HEK293 (cell line): ENCODE measurements around the gene ABI3.

Experiments used
- GLI4 ChIP-seq: fragments of 450-650 bp; formaldehyde crosslinking; IDR thresholded peaks from 2 replicates; pipeline ENCODE4 v1.5.1; 2016; ENCODE audit warnings: missing biosample characterization, missing genetic modification characterization
- KLF9 ChIP-seq: fragments of 450-650 bp; formaldehyde crosslinking; IDR thresholded peaks from 2 replicates; pipeline ENCODE4 v1.5.1; 2016; ENCODE audit warnings: missing biosample characterization, missing genetic modification characterization, low read depth
- RBAK ChIP-seq: fragments of 450-650 bp; formaldehyde crosslinking; IDR thresholded peaks from 2 replicates; pipeline ENCODE4 v1.5.1; 2016; ENCODE audit warnings: missing biosample characterization, missing genetic modification characterization
- SCRT1 ChIP-seq: fragments of 450-650 bp; formaldehyde crosslinking; IDR thresholded peaks from 2 replicates; pipeline ENCODE4 v1.5.1; 2016; ENCODE audit warnings: missing biosample characterization, missing genetic modification characterization, borderline replicate concordance
- YY1 ChIP-seq: fragments of 450-650 bp; formaldehyde crosslinking; IDR thresholded peaks from 2 replicates; pipeline ENCODE4 v1.5.1; 2018; ENCODE audit warnings: missing biosample characterization, missing genetic modification characterization
- ZNF24 ChIP-seq: fragments of 450-650 bp; formaldehyde crosslinking; IDR thresholded peaks from 2 replicates; pipeline ENCODE4 v1.5.1; 2016; ENCODE audit warnings: missing biosample characterization, missing genetic modification characterization
- ZNF610 ChIP-seq: fragments of 450-650 bp; formaldehyde crosslinking; IDR thresholded peaks from 2 replicates; pipeline ENCODE4 v1.5.1; 2016; ENCODE audit warnings: missing biosample characterization, missing genetic modification characterization, borderline replicate concordance
- ZNF777 ChIP-seq: fragments of 450-650 bp; formaldehyde crosslinking; IDR thresholded peaks from 2 replicates; pipeline ENCODE4 v1.5.1; 2017; ENCODE audit warnings: missing biosample characterization, missing genetic modification characterization, borderline replicate concordance
- ZNF792 ChIP-seq: fragments of 450-650 bp; formaldehyde crosslinking; IDR thresholded peaks from 2 replicates; pipeline ENCODE4 v1.5.1; 2016; ENCODE audit warnings: missing biosample characterization, missing genetic modification characterization
- TF ChIP-seq, protein P1 (sequence below): sonication (generic); formaldehyde crosslinking; IDR thresholded peaks from 2 replicates; pipeline ENCODE4 v1.8.1; 2022; ENCODE audit warnings: mild to moderate bottlenecking, moderate library complexity, missing genetic modification reagents
- TF ChIP-seq, protein P2 (sequence below): fragments of 450-650 bp; formaldehyde crosslinking; IDR thresholded peaks from 2 replicates; pipeline ENCODE4 v1.5.1; 2016; ENCODE audit warnings: missing biosample characterization, missing genetic modification characterization
- TF ChIP-seq, protein P3 (sequence below): fragments of 450-650 bp; formaldehyde crosslinking; IDR thresholded peaks from 2 replicates; pipeline ENCODE4 v1.5.1; 2016; ENCODE audit warnings: missing biosample characterization, missing genetic modification characterization
- TF ChIP-seq, protein P4 (sequence below): fragments of 450-650 bp; formaldehyde crosslinking; IDR thresholded peaks from 2 replicates; pipeline ENCODE4 v1.5.1; 2016; ENCODE audit warnings: missing biosample characterization, missing genetic modification characterization
- TF ChIP-seq, protein P5 (sequence below): fragments of 450-650 bp; formaldehyde crosslinking; IDR thresholded peaks from 2 replicates; pipeline ENCODE4 v1.5.1; 2016; ENCODE audit warnings: missing biosample characterization, missing genetic modification characterization

DNA sequence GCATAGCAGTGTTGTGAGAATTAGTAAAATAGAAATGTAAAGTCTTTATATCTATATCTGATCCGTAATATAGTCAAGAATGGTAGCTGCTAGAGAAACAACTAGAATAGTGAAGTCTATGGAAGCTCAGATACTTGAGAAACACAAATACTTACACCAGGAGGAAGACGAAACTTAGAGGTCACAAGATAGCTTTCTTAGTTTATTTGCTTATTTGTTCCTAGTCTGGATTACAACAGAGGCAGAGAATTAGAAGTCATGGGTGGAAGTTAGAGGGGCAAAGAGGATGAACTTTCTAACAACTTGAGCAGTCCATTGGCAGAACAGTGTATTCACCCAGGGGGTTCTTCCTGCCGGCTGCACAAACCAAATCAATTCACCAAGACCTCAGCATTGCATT, 14.0 kb upstream of the ABI3 start:
- TF ChIP-seq, protein P1, sequence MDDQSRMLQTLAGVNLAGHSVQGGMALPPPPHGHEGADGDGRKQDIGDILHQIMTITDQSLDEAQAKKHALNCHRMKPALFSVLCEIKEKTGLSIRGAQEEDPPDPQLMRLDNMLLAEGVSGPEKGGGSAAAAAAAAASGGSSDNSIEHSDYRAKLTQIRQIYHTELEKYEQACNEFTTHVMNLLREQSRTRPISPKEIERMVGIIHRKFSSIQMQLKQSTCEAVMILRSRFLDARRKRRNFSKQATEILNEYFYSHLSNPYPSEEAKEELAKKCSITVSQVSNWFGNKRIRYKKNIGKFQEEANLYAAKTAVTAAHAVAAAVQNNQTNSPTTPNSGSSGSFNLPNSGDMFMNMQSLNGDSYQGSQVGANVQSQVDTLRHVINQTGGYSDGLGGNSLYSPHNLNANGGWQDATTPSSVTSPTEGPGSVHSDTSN, result no peak
- TF ChIP-seq ZNF610 (tag by site-specific recombination) (no peak), SCRT1 (tag by site-specific recombination) (no peak), GLI4 (tag by site-specific recombination) (no peak), RBAK (no peak), YY1 (tag by site-specific recombination) (no peak), ZNF777 (tag by site-specific recombination) (no peak), ZNF24 (tag by site-specific recombination) (no peak), ZNF792 (tag by site-specific recombination) (no peak), KLF9 (tag by site-specific recombination) (no peak)
- TF ChIP-seq, protein P2, sequence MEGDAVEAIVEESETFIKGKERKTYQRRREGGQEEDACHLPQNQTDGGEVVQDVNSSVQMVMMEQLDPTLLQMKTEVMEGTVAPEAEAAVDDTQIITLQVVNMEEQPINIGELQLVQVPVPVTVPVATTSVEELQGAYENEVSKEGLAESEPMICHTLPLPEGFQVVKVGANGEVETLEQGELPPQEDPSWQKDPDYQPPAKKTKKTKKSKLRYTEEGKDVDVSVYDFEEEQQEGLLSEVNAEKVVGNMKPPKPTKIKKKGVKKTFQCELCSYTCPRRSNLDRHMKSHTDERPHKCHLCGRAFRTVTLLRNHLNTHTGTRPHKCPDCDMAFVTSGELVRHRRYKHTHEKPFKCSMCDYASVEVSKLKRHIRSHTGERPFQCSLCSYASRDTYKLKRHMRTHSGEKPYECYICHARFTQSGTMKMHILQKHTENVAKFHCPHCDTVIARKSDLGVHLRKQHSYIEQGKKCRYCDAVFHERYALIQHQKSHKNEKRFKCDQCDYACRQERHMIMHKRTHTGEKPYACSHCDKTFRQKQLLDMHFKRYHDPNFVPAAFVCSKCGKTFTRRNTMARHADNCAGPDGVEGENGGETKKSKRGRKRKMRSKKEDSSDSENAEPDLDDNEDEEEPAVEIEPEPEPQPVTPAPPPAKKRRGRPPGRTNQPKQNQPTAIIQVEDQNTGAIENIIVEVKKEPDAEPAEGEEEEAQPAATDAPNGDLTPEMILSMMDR (tag by site-specific recombination), result no peak
- TF ChIP-seq, protein P3, sequence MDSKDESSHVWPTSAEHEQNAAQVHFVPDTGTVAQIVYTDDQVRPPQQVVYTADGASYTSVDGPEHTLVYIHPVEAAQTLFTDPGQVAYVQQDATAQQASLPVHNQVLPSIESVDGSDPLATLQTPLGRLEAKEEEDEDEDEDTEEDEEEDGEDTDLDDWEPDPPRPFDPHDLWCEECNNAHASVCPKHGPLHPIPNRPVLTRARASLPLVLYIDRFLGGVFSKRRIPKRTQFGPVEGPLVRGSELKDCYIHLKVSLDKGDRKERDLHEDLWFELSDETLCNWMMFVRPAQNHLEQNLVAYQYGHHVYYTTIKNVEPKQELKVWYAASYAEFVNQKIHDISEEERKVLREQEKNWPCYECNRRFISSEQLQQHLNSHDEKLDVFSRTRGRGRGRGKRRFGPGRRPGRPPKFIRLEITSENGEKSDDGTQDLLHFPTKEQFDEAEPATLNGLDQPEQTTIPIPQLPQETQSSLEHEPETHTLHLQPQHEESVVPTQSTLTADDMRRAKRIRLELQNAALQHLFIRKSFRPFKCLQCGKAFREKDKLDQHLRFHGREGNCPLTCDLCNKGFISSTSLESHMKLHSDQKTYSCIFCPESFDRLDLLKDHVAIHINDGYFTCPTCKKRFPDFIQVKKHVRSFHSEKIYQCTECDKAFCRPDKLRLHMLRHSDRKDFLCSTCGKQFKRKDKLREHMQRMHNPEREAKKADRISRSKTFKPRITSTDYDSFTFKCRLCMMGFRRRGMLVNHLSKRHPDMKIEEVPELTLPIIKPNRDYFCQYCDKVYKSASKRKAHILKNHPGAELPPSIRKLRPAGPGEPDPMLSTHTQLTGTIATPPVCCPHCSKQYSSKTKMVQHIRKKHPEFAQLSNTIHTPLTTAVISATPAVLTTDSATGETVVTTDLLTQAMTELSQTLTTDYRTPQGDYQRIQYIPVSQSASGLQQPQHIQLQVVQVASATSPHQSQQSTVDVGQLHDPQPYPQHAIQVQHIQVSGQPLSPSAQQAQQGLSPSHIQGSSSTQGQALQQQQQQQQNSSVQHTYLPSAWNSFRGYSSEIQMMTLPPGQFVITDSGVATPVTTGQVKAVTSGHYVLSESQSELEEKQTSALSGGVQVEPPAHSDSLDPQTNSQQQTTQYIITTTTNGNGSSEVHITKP (tag by site-specific recombination), result no peak
- TF ChIP-seq, protein P4, sequence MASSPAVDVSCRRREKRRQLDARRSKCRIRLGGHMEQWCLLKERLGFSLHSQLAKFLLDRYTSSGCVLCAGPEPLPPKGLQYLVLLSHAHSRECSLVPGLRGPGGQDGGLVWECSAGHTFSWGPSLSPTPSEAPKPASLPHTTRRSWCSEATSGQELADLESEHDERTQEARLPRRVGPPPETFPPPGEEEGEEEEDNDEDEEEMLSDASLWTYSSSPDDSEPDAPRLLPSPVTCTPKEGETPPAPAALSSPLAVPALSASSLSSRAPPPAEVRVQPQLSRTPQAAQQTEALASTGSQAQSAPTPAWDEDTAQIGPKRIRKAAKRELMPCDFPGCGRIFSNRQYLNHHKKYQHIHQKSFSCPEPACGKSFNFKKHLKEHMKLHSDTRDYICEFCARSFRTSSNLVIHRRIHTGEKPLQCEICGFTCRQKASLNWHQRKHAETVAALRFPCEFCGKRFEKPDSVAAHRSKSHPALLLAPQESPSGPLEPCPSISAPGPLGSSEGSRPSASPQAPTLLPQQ (tag by site-specific recombination), result no peak
- TF ChIP-seq, protein P5, sequence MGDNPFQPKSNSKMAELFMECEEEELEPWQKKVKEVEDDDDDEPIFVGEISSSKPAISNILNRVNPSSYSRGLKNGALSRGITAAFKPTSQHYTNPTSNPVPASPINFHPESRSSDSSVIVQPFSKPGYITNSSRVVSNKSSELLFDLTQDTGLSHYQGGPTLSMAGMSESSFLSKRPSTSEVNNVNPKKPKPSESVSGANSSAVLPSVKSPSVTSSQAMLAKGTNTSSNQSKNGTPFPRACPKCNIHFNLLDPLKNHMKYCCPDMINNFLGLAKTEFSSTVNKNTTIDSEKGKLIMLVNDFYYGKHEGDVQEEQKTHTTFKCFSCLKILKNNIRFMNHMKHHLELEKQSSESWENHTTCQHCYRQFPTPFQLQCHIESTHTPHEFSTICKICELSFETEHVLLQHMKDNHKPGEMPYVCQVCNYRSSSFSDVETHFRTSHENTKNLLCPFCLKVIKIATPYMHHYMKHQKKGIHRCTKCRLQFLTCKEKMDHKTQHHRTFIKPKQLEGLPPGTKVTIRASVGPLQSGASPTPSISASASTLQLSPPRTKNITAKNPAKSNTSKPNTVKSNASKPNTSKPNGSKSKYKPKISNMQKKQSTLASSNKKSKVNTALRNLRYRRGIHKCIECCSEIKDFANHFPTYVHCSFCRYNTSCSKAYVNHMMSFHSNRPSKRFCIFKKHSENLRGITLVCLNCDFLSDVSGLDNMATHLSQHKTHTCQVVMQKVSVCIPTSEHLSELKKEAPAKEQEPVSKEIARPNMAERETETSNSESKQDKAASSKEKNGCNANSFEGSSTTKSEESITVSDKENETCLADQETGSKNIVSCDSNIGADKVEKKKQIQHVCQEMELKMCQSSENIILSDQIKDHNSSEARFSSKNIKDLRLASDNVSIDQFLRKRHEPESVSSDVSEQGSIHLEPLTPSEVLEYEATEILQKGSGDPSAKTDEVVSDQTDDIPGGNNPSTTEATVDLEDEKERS (tag by site-specific recombination), result no peak
